SU-DHL-6 (cell line): ENCODE data around the gene RIOK1.

ENCODE experiments used
- CTCF ChIP-seq: fragments of 200-600 bp; sonication (generic); IDR thresholded peaks from one replicate; pipeline ENCODE4 v1.5.1; 2017; ENCODE audit warnings: antibody characterized with exemption, mild to moderate bottlenecking, low read length, moderate library complexity; ENCODE audit not compliant: insufficient read depth, poor library complexity, severe bottlenecking
- EZH2phosphoT487 ChIP-seq: fragments of 200-600 bp; sonication (generic), shearing (Covaris generic); conservative IDR thresholded peaks from 2 replicates; pipeline ENCODE4 v1.6.1; 2018; ENCODE audit warnings: mild to moderate bottlenecking, antibody characterized with exemption, low read length, moderate library complexity, mixed read lengths

GRCh38 chr6:7417684-7418083 is 28.1 kb downstream of the RIOK1 start:
- TF ChIP-seq CTCF (no peak), EZH2phosphoT487 (no peak)
